Uterus (tissue), 2 donors: ENCODE results near the gene MAGEB1.

Source experiments
- POLR2A ChIP-seq, 2 donors: fragments of 450-650 bp; IDR thresholded peaks; one replicate each; pipeline ENCODE4 v1.6.1; 2016; ENCODE audit warnings: antibody characterized with exemption in 2 of 2, mild to moderate bottlenecking in 1 of 2, moderate library complexity in 1 of 2
- TF ChIP-seq, protein P1 (sequence below), 4 experiments: fragments of 200-600 bp in 2 of 4; fragments of 450-650 bp in 2 of 4; sonication (generic) in 2 of 4; IDR thresholded peaks; one replicate each; pipeline ENCODE4 v1.5.1; 2016 to 2019; ENCODE audit warnings: antibody characterized with exemption in 4 of 4, mild to moderate bottlenecking in 2 of 4, moderate library complexity in 1 of 4

- TF ChIP-seq, protein P1, sequence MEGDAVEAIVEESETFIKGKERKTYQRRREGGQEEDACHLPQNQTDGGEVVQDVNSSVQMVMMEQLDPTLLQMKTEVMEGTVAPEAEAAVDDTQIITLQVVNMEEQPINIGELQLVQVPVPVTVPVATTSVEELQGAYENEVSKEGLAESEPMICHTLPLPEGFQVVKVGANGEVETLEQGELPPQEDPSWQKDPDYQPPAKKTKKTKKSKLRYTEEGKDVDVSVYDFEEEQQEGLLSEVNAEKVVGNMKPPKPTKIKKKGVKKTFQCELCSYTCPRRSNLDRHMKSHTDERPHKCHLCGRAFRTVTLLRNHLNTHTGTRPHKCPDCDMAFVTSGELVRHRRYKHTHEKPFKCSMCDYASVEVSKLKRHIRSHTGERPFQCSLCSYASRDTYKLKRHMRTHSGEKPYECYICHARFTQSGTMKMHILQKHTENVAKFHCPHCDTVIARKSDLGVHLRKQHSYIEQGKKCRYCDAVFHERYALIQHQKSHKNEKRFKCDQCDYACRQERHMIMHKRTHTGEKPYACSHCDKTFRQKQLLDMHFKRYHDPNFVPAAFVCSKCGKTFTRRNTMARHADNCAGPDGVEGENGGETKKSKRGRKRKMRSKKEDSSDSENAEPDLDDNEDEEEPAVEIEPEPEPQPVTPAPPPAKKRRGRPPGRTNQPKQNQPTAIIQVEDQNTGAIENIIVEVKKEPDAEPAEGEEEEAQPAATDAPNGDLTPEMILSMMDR (IDR thresholded peaks at IDR 0.05) = no peak
- no peak for TF ChIP-seq POLR2A (IDR thresholded peaks at IDR 0.05)
Measured at GRCh38 chrX:30261012-30261411, 14.1 kb downstream of the MAGEB1 start.
